PC-9 (cell line): Measurements from ENCODE around the gene FRRS1.

Experiments used
- EZH2 ChIP-seq: fragments of 200-600 bp; sonication (generic); IDR thresholded peaks from 2 replicates; pipeline ENCODE4 v1.8.0; 2017; ENCODE audit warnings: antibody characterized with exemption, low read depth
- TF ChIP-seq, protein P1 (sequence below): fragments of 200-600 bp; sonication (generic); conservative IDR thresholded peaks from 2 replicates; pipeline ENCODE4 v1.6.1; 2017; ENCODE audit warnings: mixed run types, antibody characterized with exemption, mild to moderate bottlenecking, moderate library complexity

DNA sequence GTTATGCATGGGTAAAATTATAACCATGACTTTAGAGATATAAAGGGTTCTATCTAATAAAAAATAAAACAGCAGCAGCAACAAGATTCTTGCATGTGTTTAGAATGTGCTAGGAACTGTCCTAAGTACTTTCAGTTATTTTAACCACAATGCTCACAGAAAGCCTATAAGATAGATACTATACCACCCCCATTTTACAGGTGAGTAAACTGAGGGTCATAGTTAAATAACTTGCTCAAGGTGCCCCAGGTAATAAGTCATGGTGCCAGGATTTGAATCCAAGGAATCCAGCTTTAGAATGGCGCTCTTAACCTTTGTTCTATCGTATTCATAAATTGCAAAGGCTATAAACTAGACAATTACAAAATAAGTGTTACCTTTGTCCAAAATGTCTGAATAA, 53.4 kb downstream of the FRRS1 start:
- TF ChIP-seq, protein P1, sequence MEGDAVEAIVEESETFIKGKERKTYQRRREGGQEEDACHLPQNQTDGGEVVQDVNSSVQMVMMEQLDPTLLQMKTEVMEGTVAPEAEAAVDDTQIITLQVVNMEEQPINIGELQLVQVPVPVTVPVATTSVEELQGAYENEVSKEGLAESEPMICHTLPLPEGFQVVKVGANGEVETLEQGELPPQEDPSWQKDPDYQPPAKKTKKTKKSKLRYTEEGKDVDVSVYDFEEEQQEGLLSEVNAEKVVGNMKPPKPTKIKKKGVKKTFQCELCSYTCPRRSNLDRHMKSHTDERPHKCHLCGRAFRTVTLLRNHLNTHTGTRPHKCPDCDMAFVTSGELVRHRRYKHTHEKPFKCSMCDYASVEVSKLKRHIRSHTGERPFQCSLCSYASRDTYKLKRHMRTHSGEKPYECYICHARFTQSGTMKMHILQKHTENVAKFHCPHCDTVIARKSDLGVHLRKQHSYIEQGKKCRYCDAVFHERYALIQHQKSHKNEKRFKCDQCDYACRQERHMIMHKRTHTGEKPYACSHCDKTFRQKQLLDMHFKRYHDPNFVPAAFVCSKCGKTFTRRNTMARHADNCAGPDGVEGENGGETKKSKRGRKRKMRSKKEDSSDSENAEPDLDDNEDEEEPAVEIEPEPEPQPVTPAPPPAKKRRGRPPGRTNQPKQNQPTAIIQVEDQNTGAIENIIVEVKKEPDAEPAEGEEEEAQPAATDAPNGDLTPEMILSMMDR, result no peak
- TF ChIP-seq EZH2, result no peak
